ENCODE results near the gene CFAP157.

GRCh38 chr9:127667906-127668305, 38.9 kb upstream of the CFAP157 start:
- TF ChIP-seq CTCF (IDR thresholded peaks at IDR 0.05) (no peak), POLR2A (IDR thresholded peaks at IDR 0.05) (no peak)

Data from Peyer's patch (tissue), 4 donors.